Smooth muscle cell (in vitro differentiated cells): ENCODE measurements around the gene TMC6. TPM values are rescaled to one million over a fixed set of nuclear protein-coding genes. Genes with fewer than 3 reads are reported as not detected.

Source experiments
- DNase-seq: peaks from one replicate; lab custom pipeline; 2025; ENCODE audit not compliant: unreplicated experiment; lab: John Stamatoyannopoulos, UW
- H2AFZ ChIP-seq: fragments of 200-600 bp; sonication (generic); 2 replicates; pipeline ENCODE4 v1.6.0; 2016; ENCODE audit warnings: antibody characterized with exemption, low read depth, mild to moderate bottlenecking
- H3F3A ChIP-seq: fragments of 200-600 bp; sonication (generic); 2 replicates; pipeline ENCODE4 v1.6.0; 2017; ENCODE audit warnings: antibody characterized with exemption, low read depth
- H3K27ac ChIP-seq: fragments of 200-600 bp; sonication (generic); 2 replicates; pipeline ENCODE4 v1.5.1; 2016; ENCODE audit warnings: low read depth, mild to moderate bottlenecking
- H3K27me3 ChIP-seq: fragments of 200-600 bp; sonication (generic); 2 replicates; pipeline ENCODE4 v1.6.1; 2016; ENCODE audit warnings: low read depth, mild to moderate bottlenecking
- H3K36me3 ChIP-seq: fragments of 200-600 bp; sonication (generic); 2 replicates; pipeline ENCODE4 v1.5.1; 2016; ENCODE audit warnings: low read depth
- H3K4me1 ChIP-seq: fragments of 200-600 bp; sonication (generic); 2 replicates; pipeline ENCODE4 v1.5.1; 2016; ENCODE audit warnings: low read depth
- H3K4me2 ChIP-seq: fragments of 200-600 bp; sonication (generic); 2 replicates; pipeline ENCODE4 v1.6.0; 2016; ENCODE audit warnings: mild to moderate bottlenecking
- H3K4me3 ChIP-seq: fragments of 200-600 bp; sonication (generic); 2 replicates; pipeline ENCODE4 v1.5.1; 2016; ENCODE audit warnings: mild to moderate bottlenecking
- H3K79me2 ChIP-seq: fragments of 200-600 bp; sonication (generic); 2 replicates; pipeline ENCODE4 v1.6.0; 2016; ENCODE audit warnings: low read depth, mild to moderate bottlenecking
- H3K9ac ChIP-seq: fragments of 200-600 bp; sonication (generic); 2 replicates; pipeline ENCODE4 v1.6.0; 2016; ENCODE audit warnings: low read depth
- H3K9me3 ChIP-seq: fragments of 200-600 bp; sonication (generic); replicated peaks from 2 replicates; pipeline ENCODE4 v1.5.1; 2016; ENCODE audit warnings: low read depth
- H4K20me1 ChIP-seq: fragments of 200-600 bp; sonication (generic); 2 replicates; pipeline ENCODE4 v1.6.0; 2016; ENCODE audit warnings: low read depth
- CTCF ChIP-seq: fragments of 200-600 bp; sonication (generic); IDR thresholded peaks from 2 replicates; pipeline ENCODE4 v1.5.1; 2017; ENCODE audit warnings: borderline replicate concordance, mild to moderate bottlenecking, antibody characterized with exemption; ENCODE audit not compliant: insufficient read depth, poor library complexity, severe bottlenecking
- WGBS: methylation state at CpG from one replicate; pipeline ENCODE4 v1.1.7; 2016; ENCODE audit warnings: low lambda C conversion rate; 5-methylcytosine and 5-hydroxymethylcytosine counted together
- polyA plus RNA-seq: library from polyadenylated mRNA; unstranded; fragments of >200 nt; fragmentation: Nextera tagmentation; extraction: Ambion mirVana; gene quantifications from 2 replicates; pipeline ENCODE4 v1.2.1, GENCODE V29; 2016
- total RNA-seq: library from RNA; depleted of rRNA; stranded (reverse); fragments of >200 nt; gene quantifications from 2 replicates; pipeline ENCODE4 v1.2.3, GENCODE V29; 2014

Gene TMC6
- total and polyA plus RNA-seq, 2 experiments from 2014 or later = 40.2 to 42.2 TPM

- Histone ChIP-seq H3K9me3 (no peaks in the 10 kb centered on the region), H3K27ac (no peak overlapping the region), H3K9ac (no peak overlapping the region), H3K79me2 (no peaks in the 10 kb centered on the region), H3K4me3 (no peak overlapping the region), H4K20me1 (no peaks in the 10 kb centered on the region), H3F3A (no peaks in the 10 kb centered on the region), H2AFZ (no peak overlapping the region), H3K4me1 (no peaks in the 10 kb centered on the region), H3K27me3 (no peaks in the 10 kb centered on the region), H3K36me3 (no peaks in the 10 kb centered on the region), H3K4me2 (no peak overlapping the region)
- no peak for TF ChIP-seq CTCF
- 97% methylated on average over 13 of the region's 13 CpGs for WGBS
- no peak for DNase-seq
These were observed 8.0 kb downstream of the TMC6 start for GRCh38 chr17:78120537-78120936.

- Histone ChIP-seq H3K9me3 (no peaks in the 10 kb centered on the region), H3K79me2 (no peaks in the 10 kb centered on the region), H2AFZ (no peak overlapping the region), H3K9ac (no peak overlapping the region), H4K20me1 (no peaks in the 10 kb centered on the region), H3K4me3 (no peak overlapping the region), H3K4me2 (no peak overlapping the region), H3K27me3 (no peaks in the 10 kb centered on the region), H3K27ac (no peak overlapping the region), H3F3A (no peaks in the 10 kb centered on the region), H3K36me3 (no peaks in the 10 kb centered on the region), H3K4me1 (no peaks in the 10 kb centered on the region)
- TF ChIP-seq CTCF = no peak
- 97% methylated on average over 14 of the region's 14 CpGs for WGBS
- DNase-seq = no peak
These were observed 9.7 kb downstream of the TMC6 start for GRCh38 chr17:78118801-78119241.

- H2AFZ ChIP-seq = no peak overlapping the region
- H3K79me2 ChIP-seq = no peaks in the 10 kb centered on the region
- WGBS = 94% methylated on average over 37 of the region's 41 CpGs
- no peaks in the 10 kb centered on the region for H3K36me3 ChIP-seq
- DNase-seq = no peak
- no peak overlapping the region for H3K27ac ChIP-seq
- no peaks in the 10 kb centered on the region for H3F3A ChIP-seq
- no peaks in the 10 kb centered on the region for H3K4me1 ChIP-seq
- H3K4me3 ChIP-seq = no peak overlapping the region
- peak; percentile 17 for TF ChIP-seq CTCF
- no peak overlapping the region for H3K4me2 ChIP-seq
- no peaks in the 10 kb centered on the region for H3K27me3 ChIP-seq
- H4K20me1 ChIP-seq = no peaks in the 10 kb centered on the region
- no peaks in the 10 kb centered on the region for H3K9me3 ChIP-seq
- H3K9ac ChIP-seq = no peak overlapping the region
These were observed 11.3 kb downstream of the TMC6 start for GRCh38 chr17:78117027-78117981.
